HepG2 (cell line): ENCODE data around the gene KIF1B. TPM values are rescaled to one million over a fixed set of nuclear protein-coding genes. Genes with fewer than 3 reads are reported as not detected.
A peak's percentile ranks its signal among the peaks of the same experiment; 100 is the strongest.

Source experiments
- ATAD3A ChIP-seq: sonication (generic); formaldehyde crosslinking; IDR thresholded peaks from 2 replicates; pipeline ENCODE4 v1.4.0; 2020; ENCODE audit warnings: missing genetic modification reagents
- CREB1 ChIP-seq, 2 experiments: fragments of 450-650 bp in 1 of 2; IDR thresholded peaks; 2 replicates each; pipeline ENCODE4 v1.6.1; 2016 to 2017; ENCODE audit warnings: control low read depth in 1 of 2, mild to moderate bottlenecking in 1 of 2, missing compliant biosample characterization in 1 of 2, missing genetic modification characterization in 1 of 2
- DMAP1 ChIP-seq: IDR thresholded peaks from 2 replicates; pipeline ENCODE4 v1.6.1; 2016
- GMEB2 ChIP-seq: IDR thresholded peaks from 2 replicates; pipeline ENCODE4 v1.6.1; 2016; ENCODE audit warnings: missing biosample characterization, missing genetic modification reagents, low read depth
- GTF2F1 ChIP-seq: fragments of 150-350 bp; IDR thresholded peaks from 2 replicates; pipeline ENCODE4 v1.6.1; 2014; ENCODE audit warnings: low read length
- MIER2 ChIP-seq: IDR thresholded peaks from 2 replicates; pipeline ENCODE4 v1.6.1; 2016; ENCODE audit warnings: missing biosample characterization, missing genetic modification reagents
- NFYB ChIP-seq: sonication (generic); formaldehyde crosslinking; IDR thresholded peaks from 2 replicates; pipeline ENCODE4 v1.4.0; 2020; ENCODE audit warnings: missing genetic modification reagents
- SMAD3 ChIP-seq: sonication (generic); formaldehyde crosslinking; IDR thresholded peaks from 2 replicates; pipeline ENCODE4 v1.4.0; 2020; ENCODE audit warnings: missing genetic modification reagents
- ZBTB49 ChIP-seq: sonication (generic); formaldehyde crosslinking; IDR thresholded peaks from 2 replicates; pipeline ENCODE4 v1.4.0; 2020; ENCODE audit warnings: missing genetic modification reagents, borderline replicate concordance
- ZNF326 ChIP-seq: sonication (generic); formaldehyde crosslinking; IDR thresholded peaks from 2 replicates; pipeline ENCODE4 v1.4.0; 2020; ENCODE audit warnings: missing genetic modification reagents, borderline replicate concordance
- ZNF44 ChIP-seq: sonication (generic); formaldehyde crosslinking; IDR thresholded peaks from 2 replicates; pipeline ENCODE4 v1.5.1; 2020; ENCODE audit warnings: mild to moderate bottlenecking, missing genetic modification reagents
- ZNF460 ChIP-seq: sonication (generic); formaldehyde crosslinking; IDR thresholded peaks from 2 replicates; pipeline ENCODE4 v1.5.1; 2020; ENCODE audit warnings: missing genetic modification reagents, mild to moderate bottlenecking, borderline replicate concordance
- ZNF713 ChIP-seq: sonication (generic); formaldehyde crosslinking; IDR thresholded peaks from 2 replicates; pipeline ENCODE4 v1.4.0; 2020; ENCODE audit warnings: mild to moderate bottlenecking, missing genetic modification reagents
- ZNF782 ChIP-seq: sonication (generic); formaldehyde crosslinking; IDR thresholded peaks from 2 replicates; pipeline ENCODE4 v1.4.0; 2020; ENCODE audit warnings: missing genetic modification reagents, mild to moderate bottlenecking, borderline replicate concordance
- ZNF816 ChIP-seq: sonication (generic); formaldehyde crosslinking; IDR thresholded peaks from 2 replicates; pipeline ENCODE4 v1.8.0; 2022; ENCODE audit warnings: missing genetic modification reagents, mild to moderate bottlenecking, borderline replicate concordance
- polyA plus RNA-seq, 8 experiments: library from polyadenylated mRNA; depleted of rRNA in 3 of 8; stranded (reverse) in 7 of 8; unstranded in 1 of 8; fragments of >200 nt; fragmentation: Illumina TruSeq in 4 of 8; extraction: Trizol in 4 of 8; gene quantifications; 2 replicates each; pipeline versions ENCODE4 v1.2.1 to v1.2.3, GENCODE V29; 2011 to 2016; ENCODE audit warnings: low read depth in 4 of 8, missing spikeins in 1 of 8, mixed read lengths in 1 of 8; ENCODE audit not compliant: insufficient read depth in 1 of 8
- total RNA-seq, 5 experiments: library from RNA; depleted of rRNA; stranded (reverse); fragments of >200 nt; fragmentation: Illumina TruSeq; extraction: Trizol; gene quantifications; 2 replicates each; pipeline ENCODE4 v1.2.3, GENCODE V29; 2016; ENCODE audit warnings: low read depth in 1 of 5
- TF ChIP-seq, protein P1 (sequence below): IDR thresholded peaks from 2 replicates; pipeline ENCODE4 v1.4.0; 2020; ENCODE audit warnings: mild to moderate bottlenecking, missing genetic modification reagents
- TF ChIP-seq, protein P2 (sequence below): sonication (generic); formaldehyde crosslinking; IDR thresholded peaks from 2 replicates; pipeline ENCODE4 v1.5.1; 2020; ENCODE audit warnings: mild to moderate bottlenecking, missing genetic modification reagents, moderate library complexity

KIF1B gene
- total and polyA plus RNA-seq, 2 of the 13 experiments (the other 11 are each of a cell fraction or from before 2014, with no cell fraction given) = 26.7 to 32.5 TPM

DNA sequence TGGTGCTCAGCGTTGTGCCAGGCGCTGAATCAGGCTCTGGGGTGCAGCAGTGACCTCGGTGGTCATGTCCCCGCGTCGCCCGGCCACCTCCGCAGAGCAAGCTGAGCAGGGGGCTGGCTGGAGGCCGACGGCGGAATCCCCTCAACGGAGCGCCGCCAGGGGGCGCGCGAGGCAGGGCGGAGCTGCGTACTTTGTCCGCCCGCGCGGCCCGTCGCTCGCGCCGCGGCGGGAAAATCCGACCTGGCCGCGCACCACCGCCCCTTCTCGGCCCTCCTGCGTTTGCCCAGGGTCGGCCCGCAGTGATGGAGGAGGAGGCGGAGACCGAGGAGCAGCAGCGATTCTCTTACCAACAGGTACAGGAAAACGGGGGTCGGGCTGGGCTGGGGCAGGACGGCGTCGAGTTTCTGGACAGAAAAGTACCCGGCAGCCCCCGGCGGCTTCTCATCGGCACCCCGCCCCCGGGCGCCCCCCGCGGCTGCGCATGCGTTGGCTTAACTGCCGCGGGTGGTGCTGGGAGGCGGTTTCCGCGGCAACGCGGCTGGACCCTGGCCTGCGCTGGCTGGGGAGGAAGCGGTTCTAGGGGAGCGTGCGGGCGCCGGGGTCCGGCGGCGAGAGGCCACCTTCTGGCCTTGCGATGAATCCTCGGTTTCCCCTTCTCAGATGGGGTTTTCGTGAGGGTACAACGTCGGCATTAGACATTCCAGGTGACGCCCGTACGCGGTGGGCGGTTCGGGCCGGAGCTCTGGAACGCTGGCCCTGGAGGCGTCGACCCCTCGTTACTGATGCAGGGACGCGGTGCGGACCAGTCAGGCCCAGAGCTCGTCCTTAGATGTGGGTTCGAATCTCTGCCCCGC, 220.1 kb downstream of the KIF1B start, which contains the start of gene CENPS (continued):
- TF ChIP-seq GMEB2 (peak; percentile 22), MIER2 (CRISPR knock-in tag) (peak; percentile 6; the same call in 1 of the 2 replicates), GTF2F1 (no peak), ZBTB49 (CRISPR knock-in tag) (no peak), ZNF816 (peak; percentile 73; the same call in 1 of the 2 replicates), ZNF326 (CRISPR knock-in tag) (no peak), NFYB (CRISPR knock-in tag) (no peak), CREB1 (IDR thresholded peaks at IDR 0.05) (no peak), CREB1 (CRISPR knock-in tag; IDR thresholded peaks at IDR 0.05) (no peak; the same call in 1 of the 2 replicates), ZNF713 (peak; percentile 95; the same call in 1 of the 2 replicates), ZNF782 (CRISPR knock-in tag) (peak; percentile 90; the same call in 1 of the 2 replicates), ZNF44 (peak; percentile 52; the same call in 1 of the 2 replicates), ATAD3A (CRISPR knock-in tag) (no peak), ZNF460 (no peak; the same call in 1 of the 2 replicates), DMAP1 (CRISPR knock-in tag) (peak; percentile 82), SMAD3 (CRISPR knock-in tag) (peak; percentile 63; the same call in 1 of the 2 replicates)
- TF ChIP-seq, protein P1, sequence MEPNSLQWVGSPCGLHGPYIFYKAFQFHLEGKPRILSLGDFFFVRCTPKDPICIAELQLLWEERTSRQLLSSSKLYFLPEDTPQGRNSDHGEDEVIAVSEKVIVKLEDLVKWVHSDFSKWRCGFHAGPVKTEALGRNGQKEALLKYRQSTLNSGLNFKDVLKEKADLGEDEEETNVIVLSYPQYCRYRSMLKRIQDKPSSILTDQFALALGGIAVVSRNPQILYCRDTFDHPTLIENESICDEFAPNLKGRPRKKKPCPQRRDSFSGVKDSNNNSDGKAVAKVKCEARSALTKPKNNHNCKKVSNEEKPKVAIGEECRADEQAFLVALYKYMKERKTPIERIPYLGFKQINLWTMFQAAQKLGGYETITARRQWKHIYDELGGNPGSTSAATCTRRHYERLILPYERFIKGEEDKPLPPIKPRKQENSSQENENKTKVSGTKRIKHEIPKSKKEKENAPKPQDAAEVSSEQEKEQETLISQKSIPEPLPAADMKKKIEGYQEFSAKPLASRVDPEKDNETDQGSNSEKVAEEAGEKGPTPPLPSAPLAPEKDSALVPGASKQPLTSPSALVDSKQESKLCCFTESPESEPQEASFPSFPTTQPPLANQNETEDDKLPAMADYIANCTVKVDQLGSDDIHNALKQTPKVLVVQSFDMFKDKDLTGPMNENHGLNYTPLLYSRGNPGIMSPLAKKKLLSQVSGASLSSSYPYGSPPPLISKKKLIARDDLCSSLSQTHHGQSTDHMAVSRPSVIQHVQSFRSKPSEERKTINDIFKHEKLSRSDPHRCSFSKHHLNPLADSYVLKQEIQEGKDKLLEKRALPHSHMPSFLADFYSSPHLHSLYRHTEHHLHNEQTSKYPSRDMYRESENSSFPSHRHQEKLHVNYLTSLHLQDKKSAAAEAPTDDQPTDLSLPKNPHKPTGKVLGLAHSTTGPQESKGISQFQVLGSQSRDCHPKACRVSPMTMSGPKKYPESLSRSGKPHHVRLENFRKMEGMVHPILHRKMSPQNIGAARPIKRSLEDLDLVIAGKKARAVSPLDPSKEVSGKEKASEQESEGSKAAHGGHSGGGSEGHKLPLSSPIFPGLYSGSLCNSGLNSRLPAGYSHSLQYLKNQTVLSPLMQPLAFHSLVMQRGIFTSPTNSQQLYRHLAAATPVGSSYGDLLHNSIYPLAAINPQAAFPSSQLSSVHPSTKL (CRISPR knock-in tag) = peak; percentile 57; the same call in 1 of the 2 replicates
- TF ChIP-seq, protein P2, sequence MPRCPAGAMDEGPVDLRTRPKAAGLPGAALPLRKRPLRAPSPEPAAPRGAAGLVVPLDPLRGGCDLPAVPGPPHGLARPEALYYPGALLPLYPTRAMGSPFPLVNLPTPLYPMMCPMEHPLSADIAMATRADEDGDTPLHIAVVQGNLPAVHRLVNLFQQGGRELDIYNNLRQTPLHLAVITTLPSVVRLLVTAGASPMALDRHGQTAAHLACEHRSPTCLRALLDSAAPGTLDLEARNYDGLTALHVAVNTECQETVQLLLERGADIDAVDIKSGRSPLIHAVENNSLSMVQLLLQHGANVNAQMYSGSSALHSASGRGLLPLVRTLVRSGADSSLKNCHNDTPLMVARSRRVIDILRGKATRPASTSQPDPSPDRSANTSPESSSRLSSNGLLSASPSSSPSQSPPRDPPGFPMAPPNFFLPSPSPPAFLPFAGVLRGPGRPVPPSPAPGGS = peak; percentile 92
